Stimulated activated naive CD8-positive, alpha-beta T cell treated with anti-CD3 and anti-CD28 coated beads, Interleukin-15, amount 100 ng/mL, for 72 hours (primary cell): ENCODE results near the gene TBCEL.

Experiments used
- ATAC-seq: fragments of 150-1000 bp; cut with Tn5 transposase; 2 replicates; pipeline ENCODE4 v1.10.0; 2021; ENCODE audit warnings: mild to moderate bottlenecking, moderate library complexity
- DNase-seq, 2 donors: peaks; one replicate each; pipeline ENCODE4 v3.0.0; 2021 to 2022
- H3K27ac Mint-ChIP-seq, 2 donors: one replicate each; pipeline ENCODE4 v1.8.0; 2022; ENCODE audit warnings: mild to moderate bottlenecking in 2 of 2, mixed read lengths in 2 of 2, moderate library complexity in 2 of 2
- H3K27me3 Mint-ChIP-seq: one replicate; pipeline ENCODE4 v1.8.0; 2022; ENCODE audit warnings: mixed read lengths
- H3K4me1 Mint-ChIP-seq: one replicate; pipeline ENCODE4 v1.8.0; 2022; ENCODE audit warnings: mild to moderate bottlenecking, mixed read lengths
- H3K4me3 Mint-ChIP-seq, 2 donors: one replicate each; pipeline ENCODE4 v1.8.0; 2022; ENCODE audit warnings: mild to moderate bottlenecking in 2 of 2, mixed read lengths in 2 of 2, moderate library complexity in 1 of 2
- H3K9me3 Mint-ChIP-seq, 2 donors: one replicate each; pipeline ENCODE4 v1.8.0; 2022; ENCODE audit warnings: mixed read lengths in 2 of 2

Gene TBCEL

DNA sequence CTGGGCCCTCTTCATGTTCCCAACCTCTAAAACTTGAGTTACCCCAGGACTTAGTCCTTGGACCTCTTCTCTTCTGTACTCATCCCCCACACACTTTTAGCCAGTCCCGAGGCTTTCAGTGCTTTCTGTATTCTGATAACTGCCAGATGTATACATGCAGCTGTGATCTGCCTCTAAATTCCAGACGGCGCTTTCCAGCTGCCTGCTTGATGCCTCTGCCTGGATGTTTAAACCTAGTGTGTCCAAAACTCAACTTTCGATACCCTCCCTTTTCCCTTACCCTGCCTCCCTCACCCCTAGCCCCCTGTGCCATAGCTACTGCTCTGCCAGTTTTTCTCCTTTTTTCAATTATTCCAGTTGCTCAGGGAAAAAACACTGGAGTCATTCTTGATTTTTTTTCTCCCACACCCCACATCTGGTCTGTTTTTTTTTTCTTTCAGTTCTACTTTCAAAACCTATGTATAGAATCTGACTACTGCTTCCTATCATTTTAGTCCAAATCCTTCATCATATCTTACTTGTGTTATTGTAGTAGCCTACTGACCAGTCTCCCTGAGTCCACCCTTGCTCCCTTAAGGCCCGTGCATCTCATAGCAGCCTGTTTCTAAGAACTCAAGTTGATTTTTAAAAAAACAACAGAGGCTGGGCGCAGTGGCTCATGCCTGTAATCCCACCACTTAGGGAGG, 44.2 kb downstream of the TBCEL start:
- ATAC-seq (no peak), DNase-seq (no peak)
- H3K27ac Mint-ChIP-seq = peak overlapping the region in 1 of 2 donors; percentile 8
- H3K4me3 Mint-ChIP-seq = no peak overlapping the region
- no peaks in the 10 kb centered on the region for H3K9me3 Mint-ChIP-seq
- peaks cover 6% of the 10 kb centered on the region for H3K4me1 Mint-ChIP-seq
- no peaks in the 10 kb centered on the region for H3K27me3 Mint-ChIP-seq

DNA sequence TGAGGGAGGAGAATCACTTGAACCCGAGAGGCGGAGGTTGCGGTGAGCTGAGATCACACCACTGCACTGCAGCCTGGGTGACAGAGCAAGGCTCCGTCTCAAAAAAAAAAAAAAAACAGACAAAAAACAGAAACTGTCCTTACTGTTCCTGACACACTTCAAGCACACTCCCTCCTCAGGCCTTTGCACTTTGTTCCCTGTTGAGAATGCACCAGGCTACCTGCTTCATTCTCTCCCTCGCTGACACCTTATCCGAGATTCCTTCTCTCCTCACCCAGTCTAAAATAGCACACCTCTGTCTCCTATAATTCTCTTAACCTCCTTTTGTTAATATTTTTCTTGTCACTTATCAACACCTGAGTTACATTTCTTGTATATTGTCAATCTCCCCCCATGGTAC, 44.9 kb downstream of the TBCEL start:
- no peak overlapping the region for H3K4me3 Mint-ChIP-seq
- no peak overlapping the region for H3K27ac Mint-ChIP-seq
- DNase-seq = no peak
- H3K27me3 Mint-ChIP-seq = no peaks in the 10 kb centered on the region
- H3K4me1 Mint-ChIP-seq = peaks cover 6% of the 10 kb centered on the region
- no peak for ATAC-seq
- no peaks in the 10 kb centered on the region for H3K9me3 Mint-ChIP-seq

DNA sequence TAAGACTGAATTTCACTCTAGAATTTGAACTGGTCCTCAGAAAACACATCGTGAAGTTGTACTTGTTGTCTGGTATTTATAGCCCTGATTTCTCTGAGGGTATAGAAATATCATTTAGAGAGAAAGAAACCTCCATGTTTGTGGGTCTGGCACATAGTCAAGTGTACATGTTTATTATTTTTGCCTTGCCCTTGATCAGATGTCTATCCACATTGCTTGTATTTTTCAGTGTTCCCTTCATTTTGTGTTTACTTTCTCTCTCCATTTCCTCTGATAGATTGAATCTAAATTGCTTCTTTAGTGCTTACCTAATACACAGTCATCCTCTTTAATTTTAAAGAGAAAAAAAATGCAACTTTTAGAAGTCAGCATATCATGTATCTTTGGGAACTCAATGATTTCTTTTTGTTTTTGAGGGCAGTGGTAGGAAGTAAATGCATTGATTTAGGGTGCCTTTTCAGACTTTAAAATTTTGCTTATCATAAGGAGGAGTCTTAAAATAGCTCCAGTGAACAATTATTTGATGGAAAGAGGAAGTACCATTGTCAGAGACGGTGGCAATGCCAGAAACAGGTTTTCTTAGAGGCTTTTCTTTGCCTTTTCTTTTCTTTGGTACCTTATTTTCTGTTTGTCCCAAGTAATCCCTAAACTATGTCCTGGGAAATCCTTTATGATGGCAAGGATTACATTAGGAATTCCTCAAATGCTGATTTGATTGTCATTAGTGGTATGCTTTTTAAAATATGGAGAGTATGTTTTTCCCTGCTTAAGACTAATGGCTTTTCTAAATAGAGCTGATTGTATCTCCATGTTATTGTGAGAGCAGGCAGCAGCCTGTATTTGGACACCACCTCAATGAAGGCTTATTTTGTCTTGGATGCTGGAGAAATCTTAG, 47.3 kb downstream of the TBCEL start:
- Mint-ChIP-seq H3K4me1 (peaks cover 6% of the 10 kb centered on the region), H3K27ac (no peak overlapping the region), H3K27me3 (no peaks in the 10 kb centered on the region), H3K4me3 (no peak overlapping the region), H3K9me3 (no peaks in the 10 kb centered on the region)
- ATAC-seq (no peak), DNase-seq (no peak)

GRCh38 chr11:121071846-121072450, 48.0 kb downstream of the TBCEL start:
- Mint-ChIP-seq H3K4me3 (no peak overlapping the region), H3K9me3 (no peaks in the 10 kb centered on the region), H3K27ac (peak overlapping the region in 1 of 2 donors; percentile 11), H3K27me3 (no peaks in the 10 kb centered on the region), H3K4me1 (peaks cover 6% of the 10 kb centered on the region)
- no peak for ATAC-seq
- no peak for DNase-seq

DNA sequence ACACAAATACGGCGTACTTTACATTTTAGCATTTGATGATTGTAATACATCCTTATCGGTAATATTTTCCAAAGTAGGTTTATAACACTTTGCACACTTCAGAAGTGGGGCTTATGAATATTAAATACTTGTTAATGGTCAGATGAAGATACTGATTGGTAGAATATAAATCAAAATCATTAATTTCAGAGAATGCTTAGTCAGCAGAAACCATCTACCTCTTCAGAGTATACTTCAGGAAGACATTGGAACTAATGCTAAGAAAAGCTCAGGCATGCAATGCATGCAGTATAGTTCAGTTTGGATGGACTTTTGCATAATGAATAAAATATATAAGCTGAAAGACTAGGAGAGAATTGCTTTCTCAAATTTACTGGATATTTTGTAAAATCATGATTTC, 57.4 kb downstream of the TBCEL start:
- Mint-ChIP-seq H3K4me1 (peaks cover 14% of the 10 kb centered on the region), H3K4me3 (no peak overlapping the region)

GRCh38 chr11:121082219-121082618, 58.3 kb downstream of the TBCEL start:
- no peak overlapping the region for H3K4me3 Mint-ChIP-seq
- no peak overlapping the region for H3K27ac Mint-ChIP-seq
- H3K27me3 Mint-ChIP-seq = no peaks in the 10 kb centered on the region
- no peak for DNase-seq
- peaks cover 14% of the 10 kb centered on the region for H3K4me1 Mint-ChIP-seq
- no peak for ATAC-seq
- no peaks in the 10 kb centered on the region for H3K9me3 Mint-ChIP-seq

More for the DNA sequence above, 57.4 kb downstream of the TBCEL start:
- ATAC-seq (no peak), DNase-seq (no peak)
- Mint-ChIP-seq H3K27ac (no peak overlapping the region), H3K9me3 (no peaks in the 10 kb centered on the region), H3K27me3 (no peaks in the 10 kb centered on the region)

DNA sequence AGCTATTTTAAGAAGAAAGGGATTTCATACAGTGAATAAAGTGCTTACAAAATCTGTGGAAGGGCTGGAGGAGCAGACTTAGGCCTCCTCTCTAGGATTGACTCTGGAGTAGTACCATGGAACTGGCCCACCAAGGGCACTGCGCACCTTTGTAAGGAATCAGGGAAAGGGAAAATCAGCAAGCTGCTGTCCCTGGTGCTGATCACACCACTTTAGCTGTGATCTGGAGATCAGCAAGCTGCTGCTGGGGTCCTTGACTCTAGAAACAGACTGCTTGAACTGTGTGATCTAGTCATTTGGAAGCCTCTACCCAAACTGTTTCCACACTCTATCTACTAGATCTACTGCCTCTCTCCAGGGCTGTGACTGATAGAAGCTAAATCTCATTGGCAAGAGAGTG, 58.8 kb downstream of the TBCEL start:
- no peak overlapping the region for H3K4me3 Mint-ChIP-seq
- DNase-seq = no peak
- no peaks in the 10 kb centered on the region for H3K9me3 Mint-ChIP-seq
- no peaks in the 10 kb centered on the region for H3K27me3 Mint-ChIP-seq
- peak overlapping the region in 1 of 2 donors; percentile 8 for H3K27ac Mint-ChIP-seq
- H3K4me1 Mint-ChIP-seq = peaks cover 14% of the 10 kb centered on the region
- no peak for ATAC-seq

GRCh38 chr11:121086866-121087265, 63.0 kb downstream of the TBCEL start:
- H3K4me3 Mint-ChIP-seq = no peak overlapping the region
- no peaks in the 10 kb centered on the region for H3K4me1 Mint-ChIP-seq
- no peaks in the 10 kb centered on the region for H3K9me3 Mint-ChIP-seq
- H3K27ac Mint-ChIP-seq = no peak overlapping the region
- DNase-seq (no peak), ATAC-seq (no peak)
- no peaks in the 10 kb centered on the region for H3K27me3 Mint-ChIP-seq

DNA sequence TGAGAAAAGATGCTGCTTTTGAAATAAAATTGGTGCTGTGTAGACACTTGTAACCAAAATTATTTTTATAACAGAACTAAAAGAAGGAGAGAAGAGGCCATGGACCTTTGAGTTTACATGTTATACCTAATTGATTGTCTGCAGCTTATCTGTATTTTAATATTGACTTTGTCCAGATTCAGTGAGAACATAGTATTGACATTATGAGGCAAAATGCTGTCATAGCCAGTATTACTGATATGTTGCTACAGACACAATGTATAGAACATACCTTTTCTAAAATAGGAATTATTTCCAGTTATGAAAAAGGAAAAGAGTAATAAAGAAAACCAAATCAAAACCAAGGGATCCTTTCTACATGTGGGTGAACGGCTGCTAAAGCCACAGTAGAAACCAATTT, 65.7 kb downstream of the TBCEL start:
- H3K27me3 Mint-ChIP-seq = no peaks in the 10 kb centered on the region
- peak overlapping the region in 1 of 2 donors; percentile 54 for H3K27ac Mint-ChIP-seq
- ATAC-seq (no peak), DNase-seq (no peak)
- H3K4me3 Mint-ChIP-seq = no peak overlapping the region
- no peaks in the 10 kb centered on the region for H3K9me3 Mint-ChIP-seq
- H3K4me1 Mint-ChIP-seq = no peaks in the 10 kb centered on the region

DNA sequence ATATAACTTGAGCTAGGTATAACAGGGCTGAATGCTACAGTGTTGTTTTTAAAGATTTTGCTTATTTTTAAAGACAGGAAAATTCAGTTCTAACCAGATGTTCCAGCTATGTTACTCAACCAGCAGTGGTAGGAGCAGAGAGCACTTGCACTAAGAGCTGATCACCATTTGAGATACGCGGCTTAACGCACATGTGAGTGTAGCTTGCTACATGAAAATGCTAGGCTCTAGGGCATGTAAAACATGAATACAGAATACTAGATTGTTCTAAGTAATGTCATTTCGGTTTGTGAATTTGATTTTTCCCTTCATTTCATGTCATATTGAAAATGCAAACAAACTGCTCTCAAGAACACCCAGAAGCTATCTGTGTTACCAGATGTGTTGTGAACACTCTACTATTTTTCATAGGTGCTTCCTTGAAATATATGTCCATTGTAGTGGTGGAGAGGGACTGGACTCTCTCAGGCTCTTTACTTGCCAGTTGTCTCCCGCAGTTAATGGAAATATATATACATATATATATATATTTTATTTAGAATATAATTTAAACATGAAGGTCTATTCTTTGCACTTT, 66.3 kb downstream of the TBCEL start:
- no peaks in the 10 kb centered on the region for H3K4me1 Mint-ChIP-seq
- DNase-seq = no peak
- ATAC-seq = no peak
- no peak overlapping the region for H3K27ac Mint-ChIP-seq
- no peaks in the 10 kb centered on the region for H3K27me3 Mint-ChIP-seq
- H3K9me3 Mint-ChIP-seq = peaks cover 0 to 6% of the 10 kb centered on the region in 2 donors
- H3K4me3 Mint-ChIP-seq = no peak overlapping the region

- no peaks in the 10 kb centered on the region for H3K27me3 Mint-ChIP-seq
- H3K9me3 Mint-ChIP-seq = peaks cover 0 to 7% of the 10 kb centered on the region in 2 donors
- no peak for DNase-seq
- H3K27ac Mint-ChIP-seq = no peak overlapping the region
- H3K4me1 Mint-ChIP-seq = no peaks in the 10 kb centered on the region
- no peak overlapping the region for H3K4me3 Mint-ChIP-seq
- ATAC-seq = no peak
These were observed 67.7 kb downstream of the TBCEL start for GRCh38 chr11:121091492-121092152.

DNA sequence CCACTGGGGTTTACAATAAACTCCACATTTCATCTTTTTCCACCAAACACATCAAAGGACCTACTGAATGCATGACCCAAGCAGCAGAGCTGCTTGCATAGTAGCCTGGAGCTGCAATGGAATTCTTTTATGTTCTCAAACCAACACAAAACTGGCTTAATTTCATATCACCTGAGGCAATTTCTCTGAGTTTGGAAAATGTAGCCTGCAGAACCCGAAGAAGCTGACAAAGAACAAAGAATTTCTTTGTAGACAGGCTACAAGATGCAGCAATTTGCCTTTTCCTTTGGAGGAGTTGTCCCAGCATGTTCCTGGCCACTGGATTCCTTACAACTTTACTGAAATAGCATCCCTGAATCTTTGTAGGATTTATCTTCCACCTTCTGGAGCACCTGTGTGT, 71.7 kb downstream of the TBCEL start:
- Mint-ChIP-seq H3K4me1 (no peaks in the 10 kb centered on the region), H3K27ac (no peak overlapping the region), H3K27me3 (no peaks in the 10 kb centered on the region), H3K4me3 (no peak overlapping the region), H3K9me3 (peaks cover 0 to 7% of the 10 kb centered on the region in 2 donors)
- ATAC-seq (no peak), DNase-seq (no peak)

DNA sequence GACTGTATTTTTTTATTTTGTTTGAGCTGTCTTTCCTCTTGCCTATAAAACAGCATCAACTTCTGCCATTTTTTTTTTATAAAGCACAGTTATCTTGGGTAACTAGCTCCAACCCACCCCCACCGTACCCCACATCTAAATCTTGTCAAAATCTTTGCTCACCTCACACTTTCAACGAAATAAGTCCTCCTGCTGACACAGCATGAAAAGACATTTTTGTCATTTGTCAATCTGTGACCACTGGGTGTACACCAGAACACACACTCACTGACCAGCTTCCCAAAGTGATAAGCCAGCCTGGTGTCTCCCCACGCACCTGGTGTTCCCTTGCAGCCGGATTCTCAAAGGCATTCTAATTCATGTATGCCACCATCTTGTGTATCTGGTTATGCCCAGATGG, 75.5 kb downstream of the TBCEL start:
- H3K4me3 Mint-ChIP-seq = no peak overlapping the region
- peaks cover 0 to 7% of the 10 kb centered on the region in 2 donors for H3K9me3 Mint-ChIP-seq
- no peak overlapping the region for H3K27ac Mint-ChIP-seq
- H3K27me3 Mint-ChIP-seq = no peaks in the 10 kb centered on the region
- no peak for DNase-seq
- no peak for ATAC-seq
- H3K4me1 Mint-ChIP-seq = no peaks in the 10 kb centered on the region

- Mint-ChIP-seq H3K27me3 (no peaks in the 10 kb centered on the region), H3K9me3 (peaks cover 0 to 4% of the 10 kb centered on the region in 2 donors)
These were observed 76.0 kb downstream of the TBCEL start for GRCh38 chr11:121099885-121100284.

GRCh38 chr11:121100943-121101342, 77.0 kb downstream of the TBCEL start, which contains the start of gene TECTA:
TSS of gene TECTA (plus strand) at chr11:121101243. CDS start at chr11:121102666, 1,423 bp downstream.
- no peaks in the 10 kb centered on the region for H3K9me3 Mint-ChIP-seq
- H3K27me3 Mint-ChIP-seq = no peaks in the 10 kb centered on the region
- H3K27ac Mint-ChIP-seq = no peak within 1 kb of the TSS
- H3K4me3 Mint-ChIP-seq = no peak within 1 kb of the TSS
- ATAC-seq (no peak), DNase-seq (no peak)
- no peaks in the 10 kb centered on the region for H3K4me1 Mint-ChIP-seq

More at GRCh38 chr11:121099885-121100284, 76.0 kb downstream of the TBCEL start:
- no peak for ATAC-seq
- no peak for DNase-seq
- Mint-ChIP-seq H3K4me3 (no peak overlapping the region), H3K4me1 (no peaks in the 10 kb centered on the region), H3K27ac (no peak overlapping the region)
